ENCODE results near the gene BLOC1S6.

- TF ChIP-seq CTCF (IDR thresholded peaks at IDR 0.05) (no peak), POLR2A (IDR thresholded peaks at IDR 0.05) (no peak), EP300 (IDR thresholded peaks at IDR 0.05) (no peak), POLR2AphosphoS5 (IDR thresholded peaks at IDR 0.05) (no peak)
Observed at GRCh38 chr15:45604326-45604725, 17.1 kb downstream of the BLOC1S6 start.

All from suprapubic skin (tissue), 4 donors.